Panc1 (cell line): Measurements from ENCODE around the gene CILP2. TPM values are rescaled to one million over a fixed set of nuclear protein-coding genes. Genes with fewer than 3 reads are reported as not detected.
A peak's percentile ranks its signal among the peaks of the same experiment; 100 is the strongest.

Experiments used
- ATAC-seq: fragments of 200-7000 bp; cut with Tn5 transposase; 2 replicates; pipeline ENCODE4 v1.9.1; 2020; ENCODE audit warnings: mild to moderate bottlenecking, moderate library complexity
- BruUV-seq: library from RNA; stranded (reverse); fragments of 400-500 nt; replicated peaks from 2 replicates; lab custom pipeline; 2021; lab: Mats Ljungman, UMichigan
- CTCF ChIA-PET: fragments of 300-600 bp; sonication (Branson Sonifier 250); formaldehyde crosslinking; loops from one replicate; lab custom pipeline; 2022; ENCODE audit warnings: antibody characterized with exemption; lab: Charles Lee
- POLR2A ChIA-PET: fragments of 300-600 bp; sonication (Branson Sonifier 250); formaldehyde crosslinking; loops from one replicate; lab custom pipeline; 2022; ENCODE audit warnings: antibody characterized with exemption; lab: Charles Lee
- DNase-seq: peaks from one replicate; pipeline ENCODE4 v3.0.0-alpha.2; 2010; ENCODE audit warnings: low read depth, low spot score
- H3K27ac ChIP-seq: 2 replicates; pipeline ENCODE4 v1.5.1; 2011; ENCODE audit warnings: mild to moderate bottlenecking, low read length, inconsistent platforms
- H3K27me3 ChIP-seq: fragments of 200-500 bp; sonication (Bioruptor generic); 2 replicates; pipeline ENCODE4 v1.6.0; 2014; ENCODE audit warnings: low read length, inconsistent platforms; ENCODE audit not compliant: control insufficient read depth, insufficient read depth
- H3K36me3 ChIP-seq: fragments of 200-500 bp; sonication (Bioruptor generic); 2 replicates; pipeline ENCODE4 v1.5.1; 2014; ENCODE audit warnings: inconsistent platforms, mild to moderate bottlenecking, low read length, moderate library complexity; ENCODE audit not compliant: control insufficient read depth, insufficient read depth
- H3K4me1 ChIP-seq: 2 replicates; pipeline ENCODE4 v1.5.1; 2011; ENCODE audit warnings: inconsistent platforms, mild to moderate bottlenecking, low read length, moderate library complexity; ENCODE audit not compliant: control insufficient read depth, insufficient read depth
- H3K4me3 ChIP-seq, 2 experiments: 2 replicates each; pipeline ENCODE4 v1.5.1; 2011 to 2012; ENCODE audit warnings: low read depth in 2 of 2, low read length in 2 of 2, mild to moderate bottlenecking in 2 of 2, inconsistent platforms in 1 of 2, moderate library complexity in 1 of 2
- H3K9me3 ChIP-seq: fragments of 200-500 bp; sonication (Bioruptor generic); 2 replicates; pipeline ENCODE4 v1.5.1; 2014; ENCODE audit warnings: low read depth, mild to moderate bottlenecking, inconsistent platforms, low read length, moderate library complexity; ENCODE audit not compliant: control insufficient read depth, insufficient read depth
- POLR2AphosphoS5 ChIP-seq: IDR thresholded peaks from 2 replicates; pipeline ENCODE4 v1.6.1; 2012; ENCODE audit warnings: mild to moderate bottlenecking, low read depth, low read length, moderate library complexity
- SIN3A ChIP-seq: IDR thresholded peaks from 2 replicates; pipeline ENCODE4 v1.6.1; 2012; ENCODE audit warnings: low read depth, mild to moderate bottlenecking, low read length, moderate library complexity, borderline replicate concordance; ENCODE audit not compliant: insufficient read depth
- TCF7L2 ChIP-seq: IDR thresholded peaks from 2 replicates; pipeline ENCODE4 v1.6.1; 2011; ENCODE audit warnings: mild to moderate bottlenecking, low read depth, low read length, inconsistent platforms
- in situ Hi-C: cut with HindIII; loops from 2 replicates; pipeline ENCODE4 v1.10.0; 2016; ENCODE audit warnings: low sequenced_read_pairs, low pct_unique_long_range_greater_than_20kb
- intact Hi-C: fragments of 100-400 bp; cut with micrococcal nuclease; formaldehyde crosslinking; loops from one replicate; pipeline ENCODE4 v1.10.0; 2022; ENCODE audit not compliant: unreplicated experiment
- total RNA-seq: library from RNA; stranded (reverse); gene quantifications from one replicate; pipeline ENCODE4 v1.2.1, GENCODE V29; 2021; ENCODE audit not compliant: unreplicated experiment
- TF ChIP-seq, protein P1 (sequence below), 2 experiments: IDR thresholded peaks; 2 replicates each; pipeline ENCODE4 v1.6.1; 2011 to 2012; ENCODE audit warnings: low read depth in 2 of 2, control low read depth in 1 of 2, low read length in 1 of 2, mild to moderate bottlenecking in 1 of 2, moderate library complexity in 1 of 2; ENCODE audit not compliant: insufficient read depth in 1 of 2
- TF ChIP-seq, protein P2 (sequence below): fragments of 450-650 bp; IDR thresholded peaks from 2 replicates; pipeline ENCODE4 v1.5.1; 2017; ENCODE audit warnings: mild to moderate bottlenecking

Gene CILP2
- total RNA-seq, 1 experiment from 2014 or later, result 0.46 TPM

DNA sequence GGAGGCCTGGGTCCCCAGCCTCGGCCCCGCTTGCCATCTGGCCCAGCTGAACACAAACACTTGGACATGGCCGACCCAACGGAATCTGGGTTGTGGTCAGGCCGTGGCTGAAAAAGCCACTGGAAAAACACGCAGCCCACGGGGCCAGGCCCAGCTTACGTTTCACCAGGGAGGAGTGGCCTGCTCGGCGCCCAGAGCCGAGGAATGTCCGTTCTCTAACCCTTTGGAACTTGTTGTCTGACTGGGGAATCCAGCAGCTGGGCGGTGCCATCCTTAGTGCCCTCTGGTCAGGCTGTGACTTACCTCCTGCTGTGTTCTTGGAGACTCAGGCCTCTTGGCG lies 13.8 kb downstream of the CILP2 start:
- BruUV-seq, result no TSS peak
- TF ChIP-seq, protein P1, sequence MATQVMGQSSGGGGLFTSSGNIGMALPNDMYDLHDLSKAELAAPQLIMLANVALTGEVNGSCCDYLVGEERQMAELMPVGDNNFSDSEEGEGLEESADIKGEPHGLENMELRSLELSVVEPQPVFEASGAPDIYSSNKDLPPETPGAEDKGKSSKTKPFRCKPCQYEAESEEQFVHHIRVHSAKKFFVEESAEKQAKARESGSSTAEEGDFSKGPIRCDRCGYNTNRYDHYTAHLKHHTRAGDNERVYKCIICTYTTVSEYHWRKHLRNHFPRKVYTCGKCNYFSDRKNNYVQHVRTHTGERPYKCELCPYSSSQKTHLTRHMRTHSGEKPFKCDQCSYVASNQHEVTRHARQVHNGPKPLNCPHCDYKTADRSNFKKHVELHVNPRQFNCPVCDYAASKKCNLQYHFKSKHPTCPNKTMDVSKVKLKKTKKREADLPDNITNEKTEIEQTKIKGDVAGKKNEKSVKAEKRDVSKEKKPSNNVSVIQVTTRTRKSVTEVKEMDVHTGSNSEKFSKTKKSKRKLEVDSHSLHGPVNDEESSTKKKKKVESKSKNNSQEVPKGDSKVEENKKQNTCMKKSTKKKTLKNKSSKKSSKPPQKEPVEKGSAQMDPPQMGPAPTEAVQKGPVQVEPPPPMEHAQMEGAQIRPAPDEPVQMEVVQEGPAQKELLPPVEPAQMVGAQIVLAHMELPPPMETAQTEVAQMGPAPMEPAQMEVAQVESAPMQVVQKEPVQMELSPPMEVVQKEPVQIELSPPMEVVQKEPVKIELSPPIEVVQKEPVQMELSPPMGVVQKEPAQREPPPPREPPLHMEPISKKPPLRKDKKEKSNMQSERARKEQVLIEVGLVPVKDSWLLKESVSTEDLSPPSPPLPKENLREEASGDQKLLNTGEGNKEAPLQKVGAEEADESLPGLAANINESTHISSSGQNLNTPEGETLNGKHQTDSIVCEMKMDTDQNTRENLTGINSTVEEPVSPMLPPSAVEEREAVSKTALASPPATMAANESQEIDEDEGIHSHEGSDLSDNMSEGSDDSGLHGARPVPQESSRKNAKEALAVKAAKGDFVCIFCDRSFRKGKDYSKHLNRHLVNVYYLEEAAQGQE (IDR thresholded peaks at IDR 0.05; ENCODE audit: insufficient read depth in 1 of 2, low read depth in 2 of 2, low read length in 1 of 2), result no peak
- TF ChIP-seq SIN3A (no peak), TCF7L2 (no peak), POLR2AphosphoS5 (no peak)
- TF ChIP-seq, protein P2, sequence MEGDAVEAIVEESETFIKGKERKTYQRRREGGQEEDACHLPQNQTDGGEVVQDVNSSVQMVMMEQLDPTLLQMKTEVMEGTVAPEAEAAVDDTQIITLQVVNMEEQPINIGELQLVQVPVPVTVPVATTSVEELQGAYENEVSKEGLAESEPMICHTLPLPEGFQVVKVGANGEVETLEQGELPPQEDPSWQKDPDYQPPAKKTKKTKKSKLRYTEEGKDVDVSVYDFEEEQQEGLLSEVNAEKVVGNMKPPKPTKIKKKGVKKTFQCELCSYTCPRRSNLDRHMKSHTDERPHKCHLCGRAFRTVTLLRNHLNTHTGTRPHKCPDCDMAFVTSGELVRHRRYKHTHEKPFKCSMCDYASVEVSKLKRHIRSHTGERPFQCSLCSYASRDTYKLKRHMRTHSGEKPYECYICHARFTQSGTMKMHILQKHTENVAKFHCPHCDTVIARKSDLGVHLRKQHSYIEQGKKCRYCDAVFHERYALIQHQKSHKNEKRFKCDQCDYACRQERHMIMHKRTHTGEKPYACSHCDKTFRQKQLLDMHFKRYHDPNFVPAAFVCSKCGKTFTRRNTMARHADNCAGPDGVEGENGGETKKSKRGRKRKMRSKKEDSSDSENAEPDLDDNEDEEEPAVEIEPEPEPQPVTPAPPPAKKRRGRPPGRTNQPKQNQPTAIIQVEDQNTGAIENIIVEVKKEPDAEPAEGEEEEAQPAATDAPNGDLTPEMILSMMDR, result no peak
- intact Hi-C loops (no loop called here), in situ Hi-C loops (no loop called here)
- Histone ChIP-seq H3K36me3 (no peaks in the 10 kb centered on the region), H3K27ac (no peak overlapping the region), H3K9me3 (no peaks in the 10 kb centered on the region), H3K27me3 (no peaks in the 10 kb centered on the region), H3K4me1 (no peaks in the 10 kb centered on the region), H3K4me3 (no peak overlapping the region)
- no peak for DNase-seq
- no peak for ATAC-seq
- CTCF ChIA-PET, result interaction anchor here (1.6 kb wide), 1 partner anchor 20 kb away, joined by 3 read pairs; no protein-coding TSS in a partner anchor
- POLR2A ChIA-PET, result no interaction called here

DNA sequence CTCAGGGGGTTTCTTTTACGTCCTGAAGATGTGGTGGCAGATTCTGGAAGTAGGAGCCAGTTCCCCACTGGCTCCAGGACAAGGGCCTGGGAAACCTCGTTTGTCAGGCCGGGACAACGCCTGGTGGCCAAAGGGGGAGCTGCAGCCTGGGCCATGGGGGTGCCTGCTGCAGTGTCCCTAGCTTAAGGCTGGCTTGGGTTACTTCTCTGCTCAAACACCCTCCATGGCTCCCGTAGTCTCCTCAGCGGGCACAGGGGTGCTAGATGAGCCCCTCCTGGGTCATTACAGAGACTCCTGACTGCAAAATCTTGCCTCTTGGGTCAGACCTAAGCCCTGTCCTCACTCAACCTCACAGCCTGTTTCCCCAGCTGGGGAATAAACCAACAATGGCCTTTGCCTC lies 14.7 kb downstream of the CILP2 start:
- Histone ChIP-seq H3K9me3 (no peaks in the 10 kb centered on the region), H3K4me1 (no peaks in the 10 kb centered on the region), H3K27me3 (no peaks in the 10 kb centered on the region), H3K27ac (no peak overlapping the region), H3K36me3 (no peaks in the 10 kb centered on the region), H3K4me3 (no peak overlapping the region)
- no peak for DNase-seq
- in situ Hi-C loops (no loop called here), intact Hi-C loops (no loop called here)
- POLR2A ChIA-PET, result interaction anchor here (0.6 kb wide), 1 partner anchor 1224 kb away, joined by 4 read pairs; no protein-coding TSS in a partner anchor
- no TSS peak for BruUV-seq
- no peak for TF ChIP-seq POLR2AphosphoS5
- TF ChIP-seq, protein P2, result peak; percentile 78
- peak; percentile 81 for ATAC-seq
- CTCF ChIA-PET, result interaction anchor here (0.7 to 1.6 kb wide), 3 partner anchors 9 to 91 kb away, joined by 3 read pairs; partner anchors contain the start of gene GMIP
